ENCODE measurements around the gene SRSF4.

Gene SRSF4

GRCh38 chr1:29186252-29186651 lies 4.6 kb upstream of the SRSF4 start:
- H3K36me3 ChIP-seq (replicated peaks; ENCODE audit: insufficient read depth, low read length), result no peaks in the 10 kb centered on the region
- no peak overlapping the region for H3K4me3 ChIP-seq (ENCODE audit: low read length)
- H2AFZ ChIP-seq (ENCODE audit: low read length), result no peak overlapping the region
- no peaks in the 10 kb centered on the region for H3K9me3 ChIP-seq (replicated peaks; ENCODE audit: insufficient read depth, low read length)
- TF ChIP-seq CTCF (IDR thresholded peaks at IDR 0.05; ENCODE audit: low read length), result no peak
- TF ChIP-seq EZH2phosphoT487 (IDR thresholded peaks at IDR 0.05; ENCODE audit: low read length), result no peak
- no peak for TF ChIP-seq EZH2 (optimal IDR thresholded peaks at IDR 0.05; ENCODE audit: low read depth, low read length)
- no peak overlapping the region for H3K4me2 ChIP-seq (ENCODE audit: low read depth, low read length)
- H3K9me2 ChIP-seq (replicated peaks; ENCODE audit: insufficient read depth, low read length), result no peaks in the 10 kb centered on the region
- H3K9ac ChIP-seq (ENCODE audit: low read length), result no peak overlapping the region
- H4K20me1 ChIP-seq (ENCODE audit: insufficient read depth, low read length), result no peaks in the 10 kb centered on the region
- no peak for DNase-seq
- H3K4me1 ChIP-seq (ENCODE audit: low read length), result 0 out of 2 replicates have a peak, but pooled peaks cover 5% of the 10 kb centered on the region
- H3K79me2 ChIP-seq (ENCODE audit: low read length), result peaks cover 4% of the 10 kb centered on the region
- H3K27ac ChIP-seq (ENCODE audit: low read length), result no peak overlapping the region
- peaks cover 10% of the 10 kb centered on the region for H3F3A ChIP-seq (ENCODE audit: insufficient read depth, low read length)
- no peaks in the 10 kb centered on the region for H3K27me3 ChIP-seq (replicated peaks; ENCODE audit: insufficient read depth, low read length)

DNA sequence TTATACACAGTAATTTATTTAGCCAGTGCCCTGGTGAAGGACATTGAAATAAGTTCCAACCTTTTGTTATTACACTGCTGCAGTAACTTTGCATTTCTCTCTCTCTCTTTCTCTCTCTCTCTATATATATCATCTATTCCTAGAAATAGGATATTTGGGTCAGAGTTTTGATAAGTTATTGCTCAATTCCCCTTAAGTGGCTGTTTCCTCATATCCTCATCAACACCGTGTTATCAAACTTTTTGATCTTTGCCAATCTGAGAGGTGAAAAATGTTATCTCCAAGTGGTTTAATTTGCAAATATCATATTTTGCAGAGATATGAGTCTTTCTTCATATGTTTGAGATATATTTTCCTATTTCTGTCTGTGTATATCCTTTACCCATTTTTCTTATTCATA lies 1.6 kb upstream of the SRSF4 start:
- TF ChIP-seq EZH2 (optimal IDR thresholded peaks at IDR 0.05; ENCODE audit: low read depth, low read length), result no peak
- no peak for TF ChIP-seq EZH2phosphoT487 (IDR thresholded peaks at IDR 0.05; ENCODE audit: low read length)
- TF ChIP-seq CTCF (IDR thresholded peaks at IDR 0.05; ENCODE audit: low read length), result no peak
- Histone ChIP-seq H3K79me2 (ENCODE audit: low read length) (peaks cover 34% of the 10 kb centered on the region), H3K9ac (ENCODE audit: low read length) (no peak overlapping the region), H2AFZ (ENCODE audit: low read length) (no peak overlapping the region), H4K20me1 (ENCODE audit: insufficient read depth, low read length) (peaks cover 18% of the 10 kb centered on the region), H3K4me3 (ENCODE audit: low read length) (no peak overlapping the region), H3F3A (ENCODE audit: insufficient read depth, low read length) (peaks cover 14% of the 10 kb centered on the region), H3K36me3 (replicated peaks; ENCODE audit: insufficient read depth, low read length) (peaks cover 9% of the 10 kb centered on the region), H3K9me3 (replicated peaks; ENCODE audit: insufficient read depth, low read length) (no peaks in the 10 kb centered on the region), H3K4me1 (ENCODE audit: low read length) (peaks cover 18% of the 10 kb centered on the region), H3K27ac (ENCODE audit: low read length) (no peak overlapping the region), H3K27me3 (replicated peaks; ENCODE audit: insufficient read depth, low read length) (no peaks in the 10 kb centered on the region), H3K4me2 (ENCODE audit: low read depth, low read length) (no peak overlapping the region), H3K9me2 (replicated peaks; ENCODE audit: insufficient read depth, low read length) (no peaks in the 10 kb centered on the region)
- no peak for DNase-seq

DNA sequence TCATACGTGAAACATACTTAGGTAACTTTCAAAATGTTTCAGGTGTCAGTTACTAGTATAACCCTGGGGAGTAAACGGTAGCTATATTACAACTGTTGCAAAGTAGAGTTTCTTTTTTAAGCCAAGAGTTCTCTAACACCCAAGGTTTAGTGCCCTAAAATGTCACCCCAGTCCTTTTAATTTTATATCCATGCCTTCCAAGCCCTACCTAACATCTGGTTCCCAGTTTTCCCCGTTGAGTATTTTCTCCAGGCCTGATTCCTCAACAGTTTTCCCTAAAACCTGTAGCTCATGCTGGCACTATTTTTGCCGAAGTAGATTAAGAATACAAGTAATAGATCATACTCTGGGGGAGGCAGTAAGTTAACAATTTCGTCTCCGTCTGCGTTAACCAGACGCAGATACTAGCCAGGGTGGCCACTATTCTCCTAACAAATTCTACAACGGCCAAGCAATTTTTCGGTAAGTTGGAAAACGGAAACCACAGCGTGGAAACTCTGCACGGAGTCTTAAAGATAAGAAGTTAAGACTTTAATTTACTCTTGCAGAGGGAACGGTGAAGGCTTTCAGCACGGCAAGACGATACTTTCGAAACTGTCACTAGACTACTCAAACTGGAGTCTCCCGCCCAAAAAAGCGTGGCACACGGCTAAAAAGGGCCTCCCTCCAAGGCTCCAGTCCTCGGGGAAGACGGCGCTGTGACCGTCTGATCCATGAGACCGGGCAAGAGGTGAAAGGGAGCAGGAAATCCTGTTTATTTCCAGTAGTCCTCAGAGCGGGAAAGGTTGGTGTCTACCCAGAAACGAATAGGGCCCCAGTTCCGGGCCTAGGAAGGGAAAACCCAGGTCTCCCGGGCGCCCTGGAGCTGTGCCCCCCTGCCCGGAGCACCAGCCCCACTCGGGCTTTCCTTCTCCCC lies 945 bp downstream of the SRSF4 start:
- Histone ChIP-seq H3K4me3 (ENCODE audit: low read length) (peak overlapping the region; percentile 99), H3K27ac (ENCODE audit: low read length) (peak overlapping the region; percentile 95), H3K9me3 (replicated peaks; ENCODE audit: insufficient read depth, low read length) (no peaks in the 10 kb centered on the region), H3K27me3 (replicated peaks; ENCODE audit: insufficient read depth, low read length) (no peaks in the 10 kb centered on the region), H3K4me1 (ENCODE audit: low read length) (peaks cover 18% of the 10 kb centered on the region), H3K4me2 (ENCODE audit: low read depth, low read length) (peak overlapping the region; percentile 78), H3K79me2 (ENCODE audit: low read length) (peaks cover 59% of the 10 kb centered on the region), H2AFZ (ENCODE audit: low read length) (peak overlapping the region; percentile 88), H3K36me3 (replicated peaks; ENCODE audit: insufficient read depth, low read length) (peaks cover 12% of the 10 kb centered on the region), H3F3A (ENCODE audit: insufficient read depth, low read length) (peaks cover 14% of the 10 kb centered on the region), H3K9ac (ENCODE audit: low read length) (peak overlapping the region; percentile 100), H4K20me1 (ENCODE audit: insufficient read depth, low read length) (peaks cover 41% of the 10 kb centered on the region), H3K9me2 (replicated peaks; ENCODE audit: insufficient read depth, low read length) (no peaks in the 10 kb centered on the region)
- DNase-seq, result peak; percentile 69
- TF ChIP-seq EZH2phosphoT487 (IDR thresholded peaks at IDR 0.05; ENCODE audit: low read length) (no peak), CTCF (IDR thresholded peaks at IDR 0.05; ENCODE audit: low read length) (no peak), EZH2 (optimal IDR thresholded peaks at IDR 0.05; ENCODE audit: low read depth, low read length) (no peak)

Data from MM.1S (cell line).